ENCODE data around the gene ETNK2. TPM values are rescaled to one million over a fixed set of nuclear protein-coding genes. Genes with fewer than 3 reads are reported as not detected.

ETNK2 gene
- total and polyA plus RNA-seq, 2 experiments from 2014 or later, result 51.1 to 71.9 TPM

GRCh38 chr1:204125759-204126351, 26.0 kb downstream of the ETNK2 start:
- Histone ChIP-seq H3K4me3 (no peak overlapping the region), H4K20me1 (ENCODE audit: insufficient read depth, poor library complexity, severe bottlenecking) (no peaks in the 10 kb centered on the region), H3K9me2 (replicated peaks; ENCODE audit: insufficient read depth) (no peaks in the 10 kb centered on the region), H3K4me2 (no peak overlapping the region), H3K9me3 (ENCODE audit: low read depth) (no peaks in the 10 kb centered on the region), H3K27me3 (no peaks in the 10 kb centered on the region), H2AFZ (no peak overlapping the region), H3K4me1 (ENCODE audit: insufficient read depth) (peaks cover 19% of the 10 kb centered on the region), H3K36me3 (replicated peaks; ENCODE audit: insufficient read depth, low read depth) (no peaks in the 10 kb centered on the region), H3K79me2 (no peaks in the 10 kb centered on the region), H3K27ac (no peak overlapping the region)
- TF ChIP-seq EZH2phosphoT487 (IDR thresholded peaks at IDR 0.05; ENCODE audit: low read depth, severe bottlenecking, unreplicated experiment) (no peak), CTCF (IDR thresholded peaks at IDR 0.05; ENCODE audit: poor library complexity) (no peak), EZH2 (IDR thresholded peaks at IDR 0.05; ENCODE audit: borderline replicate concordance) (no peak)
- 95% methylated on average over 18 of the region's 18 CpGs for WGBS (ENCODE audit: low lambda C conversion rate, missing lambda C conversion rate)
- DNase-seq (ENCODE audit: low spot score), result no peak

- Histone ChIP-seq H3K36me3 (replicated peaks; ENCODE audit: insufficient read depth, low read depth) (no peaks in the 10 kb centered on the region), H3K9me2 (replicated peaks; ENCODE audit: insufficient read depth) (no peaks in the 10 kb centered on the region), H3K4me3 (no peak overlapping the region), H3K27ac (no peak overlapping the region), H3K27me3 (no peaks in the 10 kb centered on the region), H2AFZ (no peak overlapping the region), H4K20me1 (ENCODE audit: insufficient read depth, poor library complexity, severe bottlenecking) (no peaks in the 10 kb centered on the region), H3K9me3 (ENCODE audit: low read depth) (no peaks in the 10 kb centered on the region), H3K79me2 (no peaks in the 10 kb centered on the region), H3K4me1 (ENCODE audit: insufficient read depth) (peaks cover 16% of the 10 kb centered on the region), H3K4me2 (no peak overlapping the region)
- DNase-seq (ENCODE audit: low spot score), result no peak
- 95% methylated on average over 22 of the region's 22 CpGs for WGBS (ENCODE audit: low lambda C conversion rate, missing lambda C conversion rate)
- TF ChIP-seq EZH2phosphoT487 (IDR thresholded peaks at IDR 0.05; ENCODE audit: low read depth, severe bottlenecking, unreplicated experiment), result no peak
- no peak for TF ChIP-seq EZH2 (IDR thresholded peaks at IDR 0.05; ENCODE audit: borderline replicate concordance)
- TF ChIP-seq CTCF (IDR thresholded peaks at IDR 0.05; ENCODE audit: poor library complexity), result no peak
Measured at GRCh38 chr1:204124639-204125038, 27.2 kb downstream of the ETNK2 start.

GRCh38 chr1:204123376-204123775, 28.5 kb downstream of the ETNK2 start:
- no peaks in the 10 kb centered on the region for H3K36me3 ChIP-seq (replicated peaks; ENCODE audit: insufficient read depth, low read depth)
- H3K27me3 ChIP-seq, result no peaks in the 10 kb centered on the region
- H3K4me2 ChIP-seq, result no peak overlapping the region
- H3K79me2 ChIP-seq, result no peaks in the 10 kb centered on the region
- no peaks in the 10 kb centered on the region for H4K20me1 ChIP-seq (ENCODE audit: insufficient read depth, poor library complexity, severe bottlenecking)
- H3K4me1 ChIP-seq (ENCODE audit: insufficient read depth), result peaks cover 7% of the 10 kb centered on the region
- no peak for DNase-seq (ENCODE audit: low spot score)
- no peak overlapping the region for H3K4me3 ChIP-seq
- no peak overlapping the region for H2AFZ ChIP-seq
- 79% methylated on average over 9 of the region's 9 CpGs for WGBS (ENCODE audit: low lambda C conversion rate, missing lambda C conversion rate)
- H3K9me3 ChIP-seq (ENCODE audit: low read depth), result no peaks in the 10 kb centered on the region
- H3K9me2 ChIP-seq (replicated peaks; ENCODE audit: insufficient read depth), result no peaks in the 10 kb centered on the region
- TF ChIP-seq CTCF (IDR thresholded peaks at IDR 0.05; ENCODE audit: poor library complexity), result peak; percentile 34
- no peak for TF ChIP-seq EZH2 (IDR thresholded peaks at IDR 0.05; ENCODE audit: borderline replicate concordance)
- H3K27ac ChIP-seq, result no peak overlapping the region
